ENCODE data around the gene NTN3.

The NTN3 gene

DNA sequence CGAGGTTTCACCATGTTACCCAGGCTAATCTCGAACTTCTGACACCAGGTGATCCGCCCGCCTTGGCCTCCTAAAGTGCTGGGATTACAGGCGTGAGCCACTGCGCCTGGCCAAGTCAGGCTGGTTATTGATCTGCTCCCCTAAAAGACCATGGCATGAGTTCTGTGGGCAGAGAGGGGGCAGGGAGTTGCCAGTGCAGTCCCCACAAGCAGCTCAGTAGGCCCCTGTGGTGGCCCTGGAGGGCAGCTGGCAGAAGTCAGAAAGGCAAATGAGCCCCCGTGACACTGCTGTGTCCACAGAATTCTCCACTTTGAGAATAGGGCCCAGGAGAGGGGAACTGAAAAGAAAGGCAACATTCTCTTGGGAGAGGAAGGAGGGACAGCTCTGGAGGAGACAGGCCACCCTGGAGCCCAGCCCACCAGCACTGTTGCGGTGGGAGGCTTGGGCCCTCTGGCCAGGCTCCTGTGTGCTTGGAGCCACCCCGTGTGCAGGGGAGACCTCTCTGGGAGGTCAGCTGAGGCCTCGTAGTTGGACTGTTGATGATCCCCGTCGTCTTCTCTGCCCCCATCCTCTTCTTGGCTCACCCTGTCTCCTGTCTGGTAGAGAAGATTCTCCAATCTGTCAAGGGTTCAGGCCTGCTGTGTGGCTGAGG, 47.0 kb downstream of the NTN3 start:
- in situ Hi-C loops (cut with MboI; ENCODE audit: low sequenced_read_pairs): loop anchor here (25.0 kb wide), 1 partner anchor 531 kb away; the partner anchor contains the start of genes GFER, NOXO1 and SYNGR3
- H3K36me3 ChIP-seq (replicated peaks): peaks cover 12% of the 10 kb centered on the region
- H3K27me3 ChIP-seq (ENCODE audit: low read depth): no peaks in the 10 kb centered on the region
- H3K4me3 ChIP-seq: no peak overlapping the region
- peaks cover 2% of the 10 kb centered on the region for H3K4me1 ChIP-seq
- DNase-seq (ENCODE audit: low spot score in 2 of 2): no peak
- no peaks in the 10 kb centered on the region for H3K9me3 ChIP-seq

DNA sequence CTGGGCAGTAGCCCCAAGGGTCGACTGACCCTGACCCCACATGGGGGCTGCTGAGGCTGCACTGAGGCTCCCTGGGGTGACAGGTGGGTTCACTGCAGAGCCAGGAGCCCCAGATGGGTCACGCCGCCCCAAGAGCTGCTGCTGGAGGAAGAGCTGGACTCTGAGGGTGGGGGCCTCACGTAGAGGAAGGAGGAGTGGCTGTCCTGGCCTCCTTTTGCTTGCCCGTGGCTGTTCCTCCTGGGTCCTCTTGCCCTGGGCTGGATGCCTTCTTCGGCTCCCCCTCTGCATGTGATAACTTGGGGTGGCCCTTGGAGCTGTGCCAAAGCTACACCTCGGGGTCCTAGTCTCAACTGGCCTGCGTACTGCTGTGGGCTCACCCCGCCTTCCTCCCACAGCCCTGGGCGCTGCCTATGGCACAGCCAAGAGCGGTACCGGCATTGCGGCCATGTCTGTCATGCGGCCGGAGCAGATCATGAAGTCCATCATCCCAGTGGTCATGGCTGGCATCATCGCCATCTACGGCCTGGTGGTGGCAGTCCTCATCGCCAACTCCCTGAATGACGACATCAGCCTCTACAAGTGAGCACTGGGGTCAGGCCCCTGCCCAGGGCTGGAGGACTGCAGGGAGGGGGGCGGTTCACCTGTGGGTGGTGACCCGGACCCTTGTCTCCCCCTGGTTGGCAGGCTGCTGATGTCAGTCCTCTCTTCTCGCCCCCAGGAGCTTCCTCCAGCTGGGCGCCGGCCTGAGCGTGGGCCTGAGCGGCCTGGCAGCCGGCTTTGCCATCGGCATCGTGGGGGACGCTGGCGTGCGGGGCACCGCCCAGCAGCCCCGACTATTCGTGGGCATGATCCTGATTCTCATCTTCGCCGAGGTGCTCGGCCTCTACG, 48.0 kb downstream of the NTN3 start:
- in situ Hi-C loops (cut with MboI; ENCODE audit: low sequenced_read_pairs): loop anchor here (25.0 kb wide), 1 partner anchor 532 kb away; the partner anchor contains the start of genes GFER, NOXO1 and SYNGR3
- no peak for DNase-seq (ENCODE audit: low spot score in 2 of 2)
- Histone ChIP-seq H3K4me3 (no peak overlapping the region), H3K36me3 (replicated peaks) (peaks cover 21% of the 10 kb centered on the region), H3K27me3 (ENCODE audit: low read depth) (no peaks in the 10 kb centered on the region), H3K9me3 (no peaks in the 10 kb centered on the region), H3K4me1 (no peaks in the 10 kb centered on the region; the same call in 1 of the 2 replicates)

DNA sequence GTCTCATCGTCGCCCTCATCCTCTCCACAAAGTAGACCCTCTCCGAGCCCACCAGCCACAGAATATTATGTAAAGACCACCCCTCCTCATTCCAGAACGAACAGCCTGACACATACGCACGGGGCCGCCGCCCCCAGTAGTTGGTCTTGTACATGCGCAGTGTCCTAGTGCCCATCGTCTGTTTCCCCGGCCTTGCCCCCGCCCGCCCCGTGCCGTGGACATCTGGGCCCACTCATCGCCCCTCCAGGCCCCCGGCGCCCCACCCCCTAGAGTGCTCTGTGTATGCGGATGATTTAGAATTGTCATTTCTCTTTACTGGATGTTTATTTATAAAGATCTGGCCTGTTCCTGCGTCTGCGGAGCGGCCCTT, 48.6 kb downstream of the NTN3 start:
- Histone ChIP-seq H3K36me3 (replicated peaks) (peaks cover 26% of the 10 kb centered on the region), H3K4me3 (peak overlapping the region; percentile 58), H3K4me1 (no peaks in the 10 kb centered on the region; the same call in 1 of the 2 replicates), H3K27me3 (ENCODE audit: low read depth) (no peaks in the 10 kb centered on the region), H3K9me3 (no peaks in the 10 kb centered on the region)
- no peak for DNase-seq (ENCODE audit: low spot score in 2 of 2)
- in situ Hi-C loops (cut with MboI; ENCODE audit: low sequenced_read_pairs): loop anchor here (25.0 kb wide), 1 partner anchor 532 kb away; the partner anchor contains the start of genes GFER, NOXO1 and SYNGR3

DNA sequence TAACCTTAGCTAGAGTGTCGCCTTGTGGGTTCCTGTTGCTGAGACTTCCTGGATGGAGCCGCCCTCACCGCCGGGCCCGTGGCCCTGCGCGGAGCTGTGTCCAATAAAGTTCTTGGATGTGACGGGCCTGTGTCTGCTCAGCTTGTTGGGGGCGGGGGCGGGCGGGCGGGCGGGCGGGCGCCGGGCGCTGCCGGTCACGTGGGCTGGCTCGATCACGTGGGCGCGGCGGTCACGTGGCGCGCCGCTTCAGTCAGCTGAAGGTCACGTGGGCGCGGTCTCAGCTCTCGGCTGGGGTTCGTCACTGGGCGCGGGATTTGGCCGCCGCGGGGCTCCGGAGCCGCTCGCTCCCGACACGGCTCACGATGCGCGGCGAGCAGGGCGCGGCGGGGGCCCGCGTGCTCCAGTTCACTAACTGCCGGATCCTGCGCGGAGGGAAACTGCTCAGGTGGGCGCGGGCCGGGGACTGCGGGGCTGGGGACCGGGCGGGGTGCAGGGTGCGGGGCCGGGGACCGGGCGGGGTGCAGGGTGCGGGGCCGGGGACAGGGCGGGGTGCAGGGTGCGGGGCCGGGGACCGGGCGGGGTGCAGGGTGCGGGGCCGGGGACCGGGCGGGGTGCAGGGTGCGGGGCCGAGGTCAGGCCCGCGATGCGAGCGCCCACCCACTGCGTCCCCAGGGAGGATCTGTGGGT, 49.1 kb downstream of the NTN3 start, which contains the start of gene AMDHD2:
AMDHD2 (plus strand) TSS at position 275 of the 687 bp plus-strand sequence; CDS start at position 363, 88 bp downstream.
- peaks cover 29% of the 10 kb centered on the region for H3K36me3 ChIP-seq (replicated peaks)

GRCh38 chr16:2520784-2521531, 49.9 kb downstream of the NTN3 start:
- Histone ChIP-seq H3K9me3 (no peaks in the 10 kb centered on the region), H3K4me3 (peak overlapping the region; percentile 58), H3K4me1 (no peaks in the 10 kb centered on the region; the same call in 1 of the 2 replicates), H3K36me3 (replicated peaks) (peaks cover 34% of the 10 kb centered on the region), H3K27me3 (ENCODE audit: low read depth) (no peaks in the 10 kb centered on the region)
- in situ Hi-C loops (cut with MboI; ENCODE audit: low sequenced_read_pairs): loop anchor here (25.0 kb wide), 1 partner anchor 534 kb away; the partner anchor contains the start of genes GFER, NOXO1 and SYNGR3
- no peak for DNase-seq (ENCODE audit: low spot score in 2 of 2)

More for the DNA sequence above, 49.1 kb downstream of the NTN3 start, which contains the start of gene AMDHD2:
- peak; percentile 80 to 94 for DNase-seq (ENCODE audit: low spot score in 2 of 2)
- Histone ChIP-seq H3K27me3 (ENCODE audit: low read depth) (no peaks in the 10 kb centered on the region), H3K4me1 (no peaks in the 10 kb centered on the region; the same call in 1 of the 2 replicates), H3K9me3 (no peaks in the 10 kb centered on the region), H3K4me3 (peak within 1 kb of the TSS; percentile 58)
- in situ Hi-C loops (cut with MboI; ENCODE audit: low sequenced_read_pairs): loop anchor here (25.0 kb wide), 1 partner anchor 533 kb away; the partner anchor contains the start of genes GFER, NOXO1 and SYNGR3
